ENCODE measurements around the gene MFSD6.

- TF ChIP-seq EZH2phosphoT487 (IDR thresholded peaks at IDR 0.05) (no peak), EZH2 (IDR thresholded peaks at IDR 0.05) (no peak)
- TF ChIP-seq, protein P1, sequence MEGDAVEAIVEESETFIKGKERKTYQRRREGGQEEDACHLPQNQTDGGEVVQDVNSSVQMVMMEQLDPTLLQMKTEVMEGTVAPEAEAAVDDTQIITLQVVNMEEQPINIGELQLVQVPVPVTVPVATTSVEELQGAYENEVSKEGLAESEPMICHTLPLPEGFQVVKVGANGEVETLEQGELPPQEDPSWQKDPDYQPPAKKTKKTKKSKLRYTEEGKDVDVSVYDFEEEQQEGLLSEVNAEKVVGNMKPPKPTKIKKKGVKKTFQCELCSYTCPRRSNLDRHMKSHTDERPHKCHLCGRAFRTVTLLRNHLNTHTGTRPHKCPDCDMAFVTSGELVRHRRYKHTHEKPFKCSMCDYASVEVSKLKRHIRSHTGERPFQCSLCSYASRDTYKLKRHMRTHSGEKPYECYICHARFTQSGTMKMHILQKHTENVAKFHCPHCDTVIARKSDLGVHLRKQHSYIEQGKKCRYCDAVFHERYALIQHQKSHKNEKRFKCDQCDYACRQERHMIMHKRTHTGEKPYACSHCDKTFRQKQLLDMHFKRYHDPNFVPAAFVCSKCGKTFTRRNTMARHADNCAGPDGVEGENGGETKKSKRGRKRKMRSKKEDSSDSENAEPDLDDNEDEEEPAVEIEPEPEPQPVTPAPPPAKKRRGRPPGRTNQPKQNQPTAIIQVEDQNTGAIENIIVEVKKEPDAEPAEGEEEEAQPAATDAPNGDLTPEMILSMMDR (IDR thresholded peaks at IDR 0.05), result no peak
Measured at GRCh38 chr2:190405995-190406394, 2.2 kb upstream of the MFSD6 start.
